AG04449 (cell line): ENCODE measurements around the gene MPP7.

ENCODE experiments used
- CTCF ChIA-PET: fragments of 350-600 bp; formaldehyde crosslinking; extraction: SDS; loops from one replicate; lab custom pipeline; 2021; ENCODE audit warnings: antibody characterized with exemption; lab: Yijun Ruan, JAX
- POLR2A ChIA-PET: fragments of 400-600, 350-600 bp; formaldehyde crosslinking; extraction: SDS; loops from one replicate; lab custom pipeline; 2020; ENCODE audit warnings: antibody characterized with exemption, inconsistent platforms; lab: Yijun Ruan, JAX
- DNase-seq: peaks from one replicate; pipeline ENCODE4 v3.0.0-alpha.2; 2010; ENCODE audit warnings: low read depth, low spot score
- H3K4me3 ChIP-seq: 2 replicates; pipeline ENCODE4 v1.5.1; 2011; ENCODE audit warnings: low read depth, mild to moderate bottlenecking, control low read depth, low read length
- TF ChIP-seq, protein P1 (sequence below): IDR thresholded peaks from one replicate; pipeline ENCODE4 v1.5.1; 2011; ENCODE audit warnings: mild to moderate bottlenecking, moderate library complexity, low read length, control low read depth, inconsistent platforms; ENCODE audit not compliant: insufficient read depth; ENCODE audit errors: missing control alignments

MPP7 gene

DNA sequence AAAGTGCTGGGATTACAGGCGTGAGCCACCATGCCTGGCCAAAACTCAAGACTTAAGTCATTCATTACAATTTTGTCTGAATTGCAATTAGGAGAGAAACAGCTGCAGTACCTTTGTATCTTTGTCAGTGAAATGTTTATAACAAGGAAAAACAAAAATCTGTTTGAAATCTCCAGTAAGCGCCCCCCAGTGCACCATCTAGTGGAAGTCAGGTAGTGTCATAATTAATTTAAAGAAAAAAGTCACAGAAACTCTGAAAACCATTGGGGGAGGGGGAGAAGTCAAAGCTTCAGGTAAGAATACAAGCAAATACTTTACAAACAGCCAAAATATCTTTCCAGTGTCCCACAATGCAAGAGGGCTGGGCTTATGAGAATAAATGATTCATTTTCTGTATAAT, 2.8 kb downstream of the MPP7 start:
- TF ChIP-seq, protein P1, sequence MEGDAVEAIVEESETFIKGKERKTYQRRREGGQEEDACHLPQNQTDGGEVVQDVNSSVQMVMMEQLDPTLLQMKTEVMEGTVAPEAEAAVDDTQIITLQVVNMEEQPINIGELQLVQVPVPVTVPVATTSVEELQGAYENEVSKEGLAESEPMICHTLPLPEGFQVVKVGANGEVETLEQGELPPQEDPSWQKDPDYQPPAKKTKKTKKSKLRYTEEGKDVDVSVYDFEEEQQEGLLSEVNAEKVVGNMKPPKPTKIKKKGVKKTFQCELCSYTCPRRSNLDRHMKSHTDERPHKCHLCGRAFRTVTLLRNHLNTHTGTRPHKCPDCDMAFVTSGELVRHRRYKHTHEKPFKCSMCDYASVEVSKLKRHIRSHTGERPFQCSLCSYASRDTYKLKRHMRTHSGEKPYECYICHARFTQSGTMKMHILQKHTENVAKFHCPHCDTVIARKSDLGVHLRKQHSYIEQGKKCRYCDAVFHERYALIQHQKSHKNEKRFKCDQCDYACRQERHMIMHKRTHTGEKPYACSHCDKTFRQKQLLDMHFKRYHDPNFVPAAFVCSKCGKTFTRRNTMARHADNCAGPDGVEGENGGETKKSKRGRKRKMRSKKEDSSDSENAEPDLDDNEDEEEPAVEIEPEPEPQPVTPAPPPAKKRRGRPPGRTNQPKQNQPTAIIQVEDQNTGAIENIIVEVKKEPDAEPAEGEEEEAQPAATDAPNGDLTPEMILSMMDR: no peak
- ChIA-PET CTCF (interaction anchor here (0.7 to 4.5 kb wide), 6 partner anchors 15 to 94 kb away, joined by 3 to 56 read pairs (median 4); no protein-coding TSS in a partner anchor), POLR2A (no interaction called here)
- no peak overlapping the region for H3K4me3 ChIP-seq
- DNase-seq: no peak

- H3K4me3 ChIP-seq: no peak overlapping the region
- ChIA-PET POLR2A (interaction anchor here (0.6 kb wide), 1 partner anchor 44 kb away, joined by 7 read pairs; no protein-coding TSS in a partner anchor), CTCF (interaction anchor here (1.1 to 3.9 kb wide), 4 partner anchors 46 to 83 kb away, joined by 3 to 17 read pairs (median 5); no protein-coding TSS in a partner anchor)
- no peak for DNase-seq
- TF ChIP-seq, protein P1: no peak
Observed at GRCh38 chr10:28298951-28299350, 3.9 kb downstream of the MPP7 start.

DNA sequence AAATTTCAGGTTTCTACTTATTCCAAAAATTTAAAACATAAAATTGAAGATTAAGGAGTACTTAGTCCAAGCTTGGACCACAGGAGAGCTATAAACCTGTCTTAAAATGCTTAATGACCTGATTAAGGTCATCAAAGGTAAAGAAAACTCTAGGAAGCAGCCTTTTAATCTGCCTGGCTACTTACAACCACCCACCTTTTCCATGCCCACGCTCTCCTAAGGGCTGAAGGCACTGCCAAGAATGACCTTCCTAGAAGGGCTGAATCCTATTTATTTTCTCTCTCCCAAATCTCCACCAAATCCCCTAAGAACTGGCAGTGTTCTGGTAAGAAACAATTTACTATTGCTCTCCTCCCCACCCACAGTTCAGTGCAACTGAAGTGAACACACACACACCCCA, 6.8 kb downstream of the MPP7 start:
- no peak for DNase-seq
- ChIA-PET CTCF (interaction anchor here (0.6 to 5.2 kb wide), 4 partner anchors 7 to 86 kb away, joined by 3 to 29 read pairs (median 12); partner anchors contain the start of gene MPP7), POLR2A (no interaction called here)
- H3K4me3 ChIP-seq: no peak overlapping the region
- TF ChIP-seq, protein P1: no peak

GRCh38 chr10:28295336-28295735, 7.5 kb downstream of the MPP7 start:
- ChIA-PET POLR2A (no interaction called here), CTCF (interaction anchor here (0.6 to 5.2 kb wide), 4 partner anchors 8 to 87 kb away, joined by 3 to 29 read pairs (median 12); partner anchors contain the start of gene MPP7)
- H3K4me3 ChIP-seq: no peak overlapping the region
- no peak for DNase-seq
- TF ChIP-seq, protein P1: no peak

DNA sequence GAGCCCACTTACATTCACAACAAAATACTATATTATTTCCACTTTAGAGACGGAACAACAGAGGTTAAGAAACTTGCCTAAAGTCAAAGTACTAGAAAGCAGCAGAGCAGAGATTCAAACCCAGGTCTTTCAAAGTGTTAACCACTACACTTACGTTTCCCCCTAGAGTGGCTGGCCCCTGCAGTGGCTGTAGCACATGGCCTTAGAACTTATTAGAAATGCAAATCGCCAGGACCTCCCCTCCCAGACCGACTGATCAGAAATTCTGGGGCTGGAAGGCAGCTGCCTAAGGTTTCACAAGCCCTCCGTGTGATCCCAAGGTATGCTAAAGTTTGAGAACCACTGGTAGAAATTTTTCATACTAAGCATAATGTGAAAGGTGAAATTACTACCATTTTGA, 8.1 kb downstream of the MPP7 start:
- DNase-seq: no peak
- H3K4me3 ChIP-seq: no peak overlapping the region
- TF ChIP-seq, protein P1: no peak
- POLR2A ChIA-PET: no interaction called here
- CTCF ChIA-PET: interaction anchor here (4.9 to 5.2 kb wide), 2 partner anchors 8 to 87 kb away, joined by 20 to 29 read pairs; partner anchors contain the start of gene MPP7

DNA sequence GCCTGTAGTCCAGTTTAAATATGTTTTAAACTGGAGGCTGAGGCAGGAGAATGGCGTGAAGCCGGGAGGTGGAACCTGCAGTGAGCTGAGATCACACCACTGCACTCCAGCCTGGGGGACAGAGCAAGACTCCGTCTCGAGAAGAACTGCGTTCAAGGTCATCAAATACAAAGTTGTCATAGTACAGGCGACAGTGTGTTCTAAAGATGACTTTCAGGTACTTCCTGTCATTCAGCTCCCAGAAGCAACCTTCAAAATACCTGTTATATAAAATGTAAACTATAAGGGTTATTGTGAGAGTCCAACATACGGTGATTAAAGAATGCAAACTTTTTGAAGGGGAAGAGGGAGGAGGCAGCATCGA, 8.7 kb downstream of the MPP7 start:
- CTCF ChIA-PET: interaction anchor here (4.9 to 5.2 kb wide), 2 partner anchors 9 to 88 kb away, joined by 20 to 29 read pairs; partner anchors contain the start of gene MPP7
- TF ChIP-seq, protein P1: no peak
- POLR2A ChIA-PET: no interaction called here
- DNase-seq: no peak
- H3K4me3 ChIP-seq: no peak overlapping the region
